HG02759 (cell line): Measurements from ENCODE around the gene CHST14.
A peak's percentile ranks its signal among the peaks of the same experiment; 100 is the strongest.

Experiments used
- ATAC-seq: cut with Tn5 transposase; IDR thresholded peaks from one replicate; pipeline ENCODE4 v1.9.1; 2021; ENCODE audit warnings: mild to moderate bottlenecking, moderate library complexity; ENCODE audit not compliant: unreplicated experiment

CHST14 gene

GRCh38 chr15:40487816-40488682, 17.3 kb downstream of the CHST14 start:
- no peak for ATAC-seq

- no peak for ATAC-seq
Measured at GRCh38 chr15:40489274-40490175, 18.7 kb downstream of the CHST14 start.

GRCh38 chr15:40493089-40493840, 22.5 kb downstream of the CHST14 start:
- ATAC-seq = no peak

- no peak for ATAC-seq
Measured at GRCh38 chr15:40495516-40495915, 24.7 kb downstream of the CHST14 start.

GRCh38 chr15:40498418-40498817, 27.6 kb downstream of the CHST14 start:
- no peak for ATAC-seq

GRCh38 chr15:40498891-40499290, 28.1 kb downstream of the CHST14 start:
- no peak for ATAC-seq

GRCh38 chr15:40499931-40500330, 29.1 kb downstream of the CHST14 start:
- ATAC-seq = no peak

GRCh38 chr15:40500568-40501330, 30.0 kb downstream of the CHST14 start:
- ATAC-seq = no peak

GRCh38 chr15:40501487-40501886, 30.7 kb downstream of the CHST14 start:
- no peak for ATAC-seq

- peak; percentile 50 for ATAC-seq
Measured at GRCh38 chr15:40506964-40507571, 36.3 kb downstream of the CHST14 start.

GRCh38 chr15:40508216-40508615, 37.4 kb downstream of the CHST14 start:
- no peak for ATAC-seq

GRCh38 chr15:40510201-40510600, 39.4 kb downstream of the CHST14 start:
- ATAC-seq = no peak

- peak; percentile 68 for ATAC-seq
Measured at GRCh38 chr15:40511093-40511471, 40.3 kb downstream of the CHST14 start.

- peak; percentile 55 for ATAC-seq
Measured at GRCh38 chr15:40511472-40512133, 40.8 kb downstream of the CHST14 start.

- ATAC-seq = no peak
Measured at GRCh38 chr15:40512440-40512839, 41.7 kb downstream of the CHST14 start.

- no peak for ATAC-seq
Measured at GRCh38 chr15:40513609-40514008, 42.8 kb downstream of the CHST14 start.

GRCh38 chr15:40516322-40516721, 45.5 kb downstream of the CHST14 start:
- ATAC-seq = no peak
